K562 (cell line): ENCODE data around the gene KLHDC7B. TPM values are rescaled to one million over a fixed set of nuclear protein-coding genes. Genes with fewer than 3 reads are reported as not detected.

Experiments
- HMBOX1 ChIP-seq: sonication (generic); IDR thresholded peaks from 2 replicates; pipeline ENCODE4 v1.6.1; 2016
- MNT ChIP-seq, 2 experiments: fragments of 450-650 bp; conservative IDR thresholded peaks; 2 replicates each; pipeline ENCODE4 v1.6.1; 2017; ENCODE audit warnings: mild to moderate bottlenecking in 2 of 2, moderate library complexity in 2 of 2
- NBN ChIP-seq: fragments of 450-650 bp; IDR thresholded peaks from 2 replicates; pipeline ENCODE4 v1.6.1; 2016; ENCODE audit warnings: low read depth, mild to moderate bottlenecking
- REST ChIP-seq, 2 experiments: fragments of 450-650 bp; formaldehyde crosslinking in 1 of 2; IDR thresholded peaks; 2 replicates each; pipeline versions ENCODE4 v1.4.0 to v1.6.1; 2014 to 2020; ENCODE audit warnings: mild to moderate bottlenecking in 2 of 2, borderline replicate concordance in 1 of 2, low read depth in 1 of 2
- SREBF2 ChIP-seq: sonication (generic); formaldehyde crosslinking; IDR thresholded peaks from 2 replicates; pipeline ENCODE4 v1.4.0; 2020; ENCODE audit warnings: mild to moderate bottlenecking, missing genetic modification reagents
- TEAD4 ChIP-seq, 2 experiments: sonication (generic) in 1 of 2; formaldehyde crosslinking in 1 of 2; IDR thresholded peaks; 2 replicates each; pipeline versions ENCODE4 v1.6.1 to v1.8.0; 2012 to 2022; ENCODE audit warnings: borderline replicate concordance in 1 of 2, inconsistent platforms in 1 of 2, low read length in 1 of 2, mild to moderate bottlenecking in 1 of 2, missing genetic modification reagents in 1 of 2
- polyA plus RNA-seq, 8 experiments: library from polyadenylated mRNA; depleted of rRNA in 4 of 8; stranded (reverse) in 5 of 8; unstranded in 3 of 8; fragments of >200 nt; fragmentation: Nextera tagmentation in 2 of 8; fragmentation: Illumina TruSeq in 1 of 8; extraction: Ambion mirVana in 2 of 8; extraction: Trizol in 1 of 8; gene quantifications; 2 replicates each; pipeline versions ENCODE4 v1.2.1 to v1.2.3, GENCODE V29; 2011 to 2014; ENCODE audit warnings: inconsistent platforms in 1 of 8, missing spikeins in 1 of 8
- total RNA-seq, 7 experiments: library from RNA; depleted of rRNA in 6 of 7; stranded (reverse); fragments of >200 nt in 6 of 7; fragmentation: Illumina TruSeq in 2 of 7; extraction: Trizol in 2 of 7; gene quantifications; 2 replicates each; pipeline versions ENCODE4 v1.2.1 to v1.2.3, GENCODE V29; 2011 to 2021; ENCODE audit warnings: low replicate concordance in 1 of 7

The KLHDC7B gene
- total and polyA plus RNA-seq, 9 of the 15 experiments (the other 6 are each of a cell fraction or from before 2014, with no cell fraction given): 0.04 to 0.22 (median 0.05) TPM; not detected in 4

GRCh38 chr22:50498322-50498890, 47.3 kb upstream of the KLHDC7B start (continued):
- peak; percentile 25; the same call in 1 of the 2 replicates for TF ChIP-seq TEAD4 (IDR thresholded peaks at IDR 0.05; ENCODE audit: low read length)
- TF ChIP-seq TEAD4 (CRISPR knock-in tag; IDR thresholded peaks at IDR 0.05; ENCODE audit: borderline replicate concordance): no peak
- TF ChIP-seq REST (IDR thresholded peaks at IDR 0.05; ENCODE audit: borderline replicate concordance): peak; percentile 89
- TF ChIP-seq REST (CRISPR knock-in tag; IDR thresholded peaks at IDR 0.05; ENCODE audit: low read depth): 0 out of 2 replicates have a peak, but pooled peaks have one; percentile 49
- TF ChIP-seq SREBF2: no peak
- TF ChIP-seq MNT (conservative IDR thresholded peaks at IDR 0.05): peak in 1 of 2 experiments; percentile 37; a peak in 2 of 4 replicates
- peak; percentile 70 for TF ChIP-seq HMBOX1
- peak; percentile 44; the same call in 1 of the 2 replicates for TF ChIP-seq NBN
